ENCODE data around the gene SLC35B2. TPM values are rescaled to one million over a fixed set of nuclear protein-coding genes. Genes with fewer than 3 reads are reported as not detected.

Gene SLC35B2
- total RNA-seq, 2 experiments from 2014 or later = 6.4 to 7.0 TPM

- no peak overlapping the region for H3K27ac ChIP-seq (ENCODE audit: low read depth in 1 of 2, low read length in 2 of 2)
- DNase-seq (peak in 2 of 14 experiments; percentile 37 to 46), ATAC-seq (ENCODE audit: poor library complexity) (peak; percentile 1)
- no peak for TF ChIP-seq CTCF (IDR thresholded peaks at IDR 0.05)
- H3K27ac Mint-ChIP-seq = no peak overlapping the region
- intact Hi-C loops (cut with DNase I, micrococcal nuclease) = loop anchor here (2.0 to 10.0 kb wide), 3 partner anchors 14 to 588 kb away; partner anchors contain the start of genes SLC35B2 (in 2 of the 2) and MAD2L1BP (in 1 of the 2)
- ChIA-PET CTCF (interaction anchor here (0.7 to 1.8 kb wide), 7 partner anchors 10 to 42 kb away, joined by 3 to 7 read pairs (median 3); partner anchors contain the start of gene SLC35B2), POLR2A (interaction anchor here (0.7 to 5.8 kb wide), 4 partner anchors 15 to 39 kb away, joined by 3 to 62 read pairs (median 10); partner anchors contain the start of genes HSP90AB1 and SLC35B2)
- peaks cover 36% of the 10 kb centered on the region for H3K4me1 Mint-ChIP-seq (ENCODE audit: low read depth)
- H3K4me3 Mint-ChIP-seq = peak overlapping the region; percentile 77
- H3K9me3 Mint-ChIP-seq = no peaks in the 10 kb centered on the region
- no peaks in the 10 kb centered on the region for H3K9me3 ChIP-seq (ENCODE audit: control insufficient read depth in 1 of 2, insufficient read depth in 1 of 2, low read length in 2 of 2)
- H3K36me3 Mint-ChIP-seq (ENCODE audit: low read depth) = no peaks in the 10 kb centered on the region
- H3K4me1 ChIP-seq (ENCODE audit: insufficient read depth, low read length) = peaks cover 38% of the 10 kb centered on the region
- H3K36me3 ChIP-seq (ENCODE audit: insufficient read depth, low read length) = no peaks in the 10 kb centered on the region
- H3K4me3 ChIP-seq (ENCODE audit: low read length) = peak overlapping the region; percentile 55
- H3K27me3 ChIP-seq (ENCODE audit: control insufficient read depth in 1 of 2, insufficient read depth in 2 of 2, low read length in 2 of 2) = peaks cover 4% of the 10 kb centered on the region in 2 experiments
- no peaks in the 10 kb centered on the region for H3K27me3 Mint-ChIP-seq
Observed at GRCh38 chr6:44222486-44223318, 34.6 kb downstream of the SLC35B2 start.

- TF ChIP-seq CTCF (IDR thresholded peaks at IDR 0.05) = no peak
- H3K9me3 Mint-ChIP-seq = no peaks in the 10 kb centered on the region
- Histone ChIP-seq H3K27ac (ENCODE audit: low read depth in 1 of 2, low read length in 2 of 2) (no peak overlapping the region), H3K4me3 (ENCODE audit: low read length) (no peak overlapping the region), H3K36me3 (ENCODE audit: insufficient read depth, low read length) (no peaks in the 10 kb centered on the region), H3K4me1 (ENCODE audit: insufficient read depth, low read length) (peaks cover 38% of the 10 kb centered on the region), H3K9me3 (ENCODE audit: control insufficient read depth in 1 of 2, insufficient read depth in 1 of 2, low read length in 2 of 2) (peaks cover 0 to 3% of the 10 kb centered on the region in 2 experiments), H3K27me3 (ENCODE audit: control insufficient read depth in 1 of 2, insufficient read depth in 2 of 2, low read length in 2 of 2) (peaks cover 4 to 6% of the 10 kb centered on the region in 2 experiments)
- no peaks in the 10 kb centered on the region for H3K27me3 Mint-ChIP-seq
- H3K36me3 Mint-ChIP-seq (ENCODE audit: low read depth) = no peaks in the 10 kb centered on the region
- POLR2A ChIA-PET = interaction anchor here (2.5 to 5.8 kb wide), 2 partner anchors 16 to 24 kb away, joined by 8 to 62 read pairs; partner anchors contain the start of gene HSP90AB1
- DNase-seq (no peak), ATAC-seq (ENCODE audit: poor library complexity) (no peak)
- intact Hi-C loops (cut with DNase I, micrococcal nuclease) = loop anchor here (1.0 to 10.0 kb wide), 4 partner anchors 15 to 587 kb away; partner anchors contain the start of genes SLC35B2 (in 2 of the 2) and MAD2L1BP (in 1 of the 2)
- peak overlapping the region; percentile 39 for H3K27ac Mint-ChIP-seq
- CTCF ChIA-PET = interaction anchor here (0.7 to 1.2 kb wide), 3 partner anchors 16 to 35 kb away, joined by 3 to 12 read pairs (median 7); partner anchors contain the start of gene SLC35B2
- H3K4me3 Mint-ChIP-seq = peak overlapping the region; percentile 77
- H3K4me1 Mint-ChIP-seq (ENCODE audit: low read depth) = peaks cover 36% of the 10 kb centered on the region
Observed at GRCh38 chr6:44221961-44222335, 35.4 kb downstream of the SLC35B2 start.

- intact Hi-C loops (cut with DNase I, micrococcal nuclease) = loop anchor here (1.0 to 10.0 kb wide), 3 partner anchors 17 to 587 kb away; partner anchors contain the start of genes SLC35B2 (in 2 of the 2) and MAD2L1BP (in 1 of the 2)
- Histone ChIP-seq H3K36me3 (ENCODE audit: insufficient read depth, low read length) (no peaks in the 10 kb centered on the region), H3K27me3 (ENCODE audit: control insufficient read depth in 1 of 2, insufficient read depth in 2 of 2, low read length in 2 of 2) (peaks cover 4 to 7% of the 10 kb centered on the region in 2 experiments), H3K27ac (ENCODE audit: low read depth in 1 of 2, low read length in 2 of 2) (no peak overlapping the region), H3K4me3 (ENCODE audit: low read length) (no peak overlapping the region), H3K9me3 (ENCODE audit: control insufficient read depth in 1 of 2, insufficient read depth in 1 of 2, low read length in 2 of 2) (peaks cover 0 to 3% of the 10 kb centered on the region in 2 experiments), H3K4me1 (ENCODE audit: insufficient read depth, low read length) (peaks cover 38% of the 10 kb centered on the region)
- CTCF ChIA-PET = interaction anchor here (0.6 to 1.2 kb wide), 6 partner anchors 9 to 84 kb away, joined by 3 to 12 read pairs (median 4); partner anchors contain the start of genes HSP90AB1 and SLC35B2
- peak; percentile 67 for ATAC-seq (ENCODE audit: poor library complexity)
- H3K4me3 Mint-ChIP-seq = peak overlapping the region; percentile 77
- peak overlapping the region; percentile 39 for H3K27ac Mint-ChIP-seq
- no peaks in the 10 kb centered on the region for H3K27me3 Mint-ChIP-seq
- TF ChIP-seq CTCF (IDR thresholded peaks at IDR 0.05) = peak; percentile 66
- POLR2A ChIA-PET = interaction anchor here (2.5 to 5.8 kb wide), 2 partner anchors 16 to 25 kb away, joined by 8 to 62 read pairs; partner anchors contain the start of gene HSP90AB1
- H3K4me1 Mint-ChIP-seq (ENCODE audit: low read depth) = peaks cover 36% of the 10 kb centered on the region
- H3K36me3 Mint-ChIP-seq (ENCODE audit: low read depth) = no peaks in the 10 kb centered on the region
- no peaks in the 10 kb centered on the region for H3K9me3 Mint-ChIP-seq
- DNase-seq = peak; percentile 60 to 88 (median 72)
Observed at GRCh38 chr6:44221291-44221960, 35.9 kb downstream of the SLC35B2 start.
